Esophagus muscularis mucosa (tissue), 3 donors: ENCODE data around the gene SMIM1.

ENCODE experiments used
- CTCF ChIP-seq, 3 experiments: fragments of 200-600 bp in 2 of 3; fragments of 450-650 bp in 1 of 3; sonication (generic) in 2 of 3; IDR thresholded peaks; one replicate each; pipeline ENCODE4 v1.5.1; 2017 to 2019; ENCODE audit warnings: antibody characterized with exemption in 3 of 3, mild to moderate bottlenecking in 2 of 3, moderate library complexity in 1 of 3
- POLR2A ChIP-seq: fragments of 450-650 bp; IDR thresholded peaks from one replicate; pipeline ENCODE4 v1.6.1; 2017; ENCODE audit warnings: antibody characterized with exemption, moderate library complexity, mild to moderate bottlenecking, low read depth

- TF ChIP-seq CTCF (IDR thresholded peaks at IDR 0.05) = no peak
- TF ChIP-seq POLR2A = no peak
Measured at GRCh38 chr1:3822421-3822820, 49.9 kb downstream of the SMIM1 start.
